NCI-H1417 (cell line): ENCODE results near the gene HJURP.
A peak's percentile ranks its signal among the peaks of the same experiment; 100 is the strongest.

ENCODE experiments used
- DNase-seq, 3 experiments: peaks; one replicate each; lab custom pipeline; 2025; lab: John Stamatoyannopoulos, UW

Gene HJURP

GRCh38 chr2:233814056-233814835, 40.1 kb downstream of the HJURP start:
- DNase-seq: peak in 1 of 3 experiments; percentile 5

DNA sequence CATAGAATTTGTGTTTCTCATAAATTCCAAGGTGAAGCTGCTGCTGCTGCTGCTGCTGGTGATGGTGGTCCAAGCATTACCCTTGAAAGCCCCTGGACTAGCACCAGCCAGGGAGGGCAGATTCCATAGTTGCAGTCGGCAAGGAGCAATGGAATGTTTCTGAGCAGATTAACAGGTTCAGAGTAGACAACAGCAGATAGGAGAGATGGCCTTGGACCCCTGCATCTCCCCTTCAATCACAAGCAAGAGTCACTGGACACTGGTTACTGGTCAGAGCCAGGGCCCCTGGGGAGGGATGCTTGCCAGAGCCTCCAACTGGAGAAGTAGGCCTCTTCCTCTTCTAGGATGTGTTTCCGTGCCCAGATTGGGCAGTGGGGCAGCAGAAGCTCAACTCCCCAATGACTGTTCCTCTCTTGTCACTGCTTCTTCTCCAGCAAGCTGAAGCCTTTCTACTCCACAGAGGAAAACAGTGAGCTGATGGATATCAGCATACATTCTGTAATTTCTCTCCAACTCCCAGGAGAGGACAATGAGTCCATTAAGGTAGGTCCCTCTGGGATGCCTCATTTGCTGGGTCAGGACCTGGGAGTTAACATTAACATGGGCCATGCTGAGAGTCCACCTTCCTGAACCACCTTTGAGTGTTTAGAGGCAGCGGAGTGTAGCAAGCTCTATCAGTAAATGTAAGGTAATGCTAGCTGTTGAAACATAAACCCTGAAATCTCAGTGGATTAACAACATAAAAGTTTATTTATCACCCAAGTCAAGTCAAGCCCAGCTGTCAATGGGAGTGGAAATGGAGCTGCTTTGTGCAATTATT, 40.9 kb downstream of the HJURP start:
- DNase-seq: no peak

- DNase-seq: no peak
Measured at GRCh38 chr2:233811732-233812131, 42.6 kb downstream of the HJURP start.

GRCh38 chr2:233811087-233811486, 43.2 kb downstream of the HJURP start:
- no peak for DNase-seq

DNA sequence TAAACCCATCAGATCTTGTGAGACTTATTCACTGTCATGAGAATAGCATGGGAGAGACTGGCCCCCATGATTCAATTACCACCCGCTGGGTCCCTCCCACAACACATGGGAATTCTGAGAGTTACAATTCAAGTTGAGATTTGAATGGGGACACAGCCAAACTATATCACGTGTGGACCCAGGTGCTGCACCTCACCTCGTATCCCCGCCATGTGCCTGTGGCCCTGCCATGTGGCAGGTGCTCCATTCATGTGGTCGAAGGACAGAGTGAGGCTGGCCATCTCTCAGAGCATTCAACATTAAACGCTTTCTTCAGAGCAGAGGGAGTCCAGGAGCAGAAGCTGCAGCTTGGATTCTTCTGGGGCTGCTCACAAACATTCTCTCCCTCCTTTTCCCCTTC, 44.0 kb downstream of the HJURP start:
- DNase-seq: no peak

GRCh38 chr2:233807966-233808935, 46.1 kb downstream of the HJURP start:
- DNase-seq: no peak

- DNase-seq: no peak
Measured at GRCh38 chr2:233807215-233807865, 47.0 kb downstream of the HJURP start.

GRCh38 chr2:233803994-233804393, 50.3 kb downstream of the HJURP start:
- no peak for DNase-seq

DNA sequence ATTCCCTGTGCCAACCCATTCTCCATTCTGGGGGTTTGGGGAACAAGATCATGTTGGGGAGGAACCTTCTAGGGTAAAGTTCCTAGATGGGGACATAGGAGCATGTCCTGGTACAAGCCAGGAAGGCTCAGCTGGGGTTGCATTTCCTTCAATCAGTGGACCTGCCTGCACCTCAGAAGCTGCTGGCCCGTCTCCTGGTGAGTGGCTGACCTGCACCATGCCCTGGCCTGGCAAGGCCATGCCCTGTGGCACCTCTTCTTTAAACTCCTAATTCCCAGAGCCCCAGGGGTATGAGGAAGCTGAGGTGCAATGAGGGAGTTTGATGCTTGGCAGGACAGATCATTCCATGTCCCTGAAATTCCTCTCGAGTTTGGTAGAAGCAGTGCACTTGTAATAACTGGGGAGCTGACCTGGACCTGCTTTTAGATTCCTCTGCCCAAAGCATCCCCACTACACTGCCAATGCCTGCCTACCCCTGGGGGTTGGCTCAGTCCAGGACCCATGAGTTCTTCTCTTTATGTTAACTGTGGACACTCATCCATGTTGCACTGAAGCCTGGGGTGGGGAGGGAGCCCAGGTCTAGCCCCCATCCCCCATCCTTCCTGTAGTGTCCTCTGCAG, 50.9 kb downstream of the HJURP start:
- no peak for DNase-seq

GRCh38 chr2:233802132-233802815, 52.1 kb downstream of the HJURP start:
- DNase-seq: no peak

DNA sequence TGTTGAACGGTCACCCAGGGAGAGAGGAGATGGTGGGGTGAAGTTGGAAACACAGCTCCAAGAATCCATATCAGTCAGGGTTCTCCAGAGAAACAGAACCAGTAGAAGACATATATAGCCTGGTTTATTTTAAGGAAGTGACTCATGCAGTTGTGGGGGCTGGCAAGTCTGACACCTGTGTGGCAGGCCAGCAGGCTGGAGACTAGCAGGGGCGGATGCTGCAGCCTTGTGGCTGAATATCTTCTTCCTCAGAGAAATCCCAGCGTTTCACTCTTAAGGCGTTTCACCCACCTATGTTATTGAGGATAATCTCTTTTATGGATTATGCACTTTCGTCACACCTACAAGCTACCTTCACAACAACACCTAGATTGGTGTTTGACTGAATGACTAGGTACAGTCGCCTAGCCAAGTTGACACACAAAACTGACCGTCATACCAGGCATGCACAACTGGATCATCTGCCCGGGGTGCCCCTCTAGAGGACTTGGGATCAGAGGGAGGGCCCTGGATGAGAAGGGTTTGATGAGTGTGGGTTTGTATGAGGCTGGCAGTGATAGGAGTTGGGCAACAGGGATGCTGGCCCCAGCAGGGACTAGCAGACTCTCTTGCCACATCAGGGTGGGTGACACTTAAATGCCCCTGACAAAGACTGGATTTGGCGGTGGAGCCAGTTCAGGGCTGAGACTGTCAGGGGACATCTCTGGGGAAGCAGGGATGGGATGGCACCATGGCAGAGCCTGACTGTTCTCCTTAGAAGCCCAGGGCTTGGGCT, 52.8 kb downstream of the HJURP start:
- DNase-seq: no peak

DNA sequence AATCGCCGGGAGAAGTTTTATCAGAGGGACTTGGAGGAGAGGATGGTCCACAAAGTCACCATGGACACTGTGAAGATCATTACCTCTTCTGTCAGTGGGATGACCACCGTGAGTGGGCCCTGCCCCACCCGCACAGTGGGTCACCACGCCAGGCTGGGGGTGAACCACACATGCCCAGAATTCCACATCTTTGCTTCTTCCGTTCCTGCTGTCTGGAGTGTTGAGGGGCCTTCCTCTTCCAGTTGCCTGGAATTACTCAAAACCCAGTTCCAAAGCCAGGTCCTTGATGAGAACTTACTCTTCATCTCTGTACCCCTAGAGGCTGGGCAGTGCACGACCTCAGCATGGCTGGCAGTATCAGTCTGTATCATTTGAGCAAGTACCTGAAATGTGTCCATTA, 54.1 kb downstream of the HJURP start:
- DNase-seq: no peak

- DNase-seq: no peak
Measured at GRCh38 chr2:233799716-233800115, 54.6 kb downstream of the HJURP start.

DNA sequence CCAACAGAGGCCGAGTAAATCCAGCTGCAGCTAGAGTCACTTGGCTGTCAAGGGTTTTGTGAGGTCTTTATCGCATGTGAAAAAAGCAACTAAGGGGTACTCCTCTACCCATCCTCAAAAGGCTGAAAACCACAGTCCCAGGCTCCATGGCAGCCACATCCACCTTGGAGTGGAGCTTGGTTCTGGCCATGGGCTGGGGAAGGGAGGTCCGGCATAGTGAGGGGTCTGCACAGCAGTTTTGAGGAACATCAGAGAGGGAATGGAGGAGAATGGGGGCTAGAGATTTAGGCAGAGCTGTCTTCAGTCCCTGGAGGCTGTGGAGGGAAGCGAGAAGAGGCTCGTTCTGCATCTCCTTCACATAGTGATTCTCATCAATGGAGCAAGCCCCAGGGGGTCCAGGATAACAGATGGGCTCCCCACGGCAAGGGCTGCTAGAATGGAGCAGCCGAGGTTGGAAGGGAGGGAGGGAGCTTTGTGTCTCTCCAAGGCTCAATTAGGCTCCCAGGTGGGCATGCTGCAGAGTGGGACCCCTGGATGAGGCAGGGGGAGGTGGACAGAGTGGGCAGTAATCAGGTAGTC, 55.2 kb downstream of the HJURP start:
- DNase-seq: no peak

GRCh38 chr2:233798335-233799086, 55.8 kb downstream of the HJURP start:
- DNase-seq: no peak

DNA sequence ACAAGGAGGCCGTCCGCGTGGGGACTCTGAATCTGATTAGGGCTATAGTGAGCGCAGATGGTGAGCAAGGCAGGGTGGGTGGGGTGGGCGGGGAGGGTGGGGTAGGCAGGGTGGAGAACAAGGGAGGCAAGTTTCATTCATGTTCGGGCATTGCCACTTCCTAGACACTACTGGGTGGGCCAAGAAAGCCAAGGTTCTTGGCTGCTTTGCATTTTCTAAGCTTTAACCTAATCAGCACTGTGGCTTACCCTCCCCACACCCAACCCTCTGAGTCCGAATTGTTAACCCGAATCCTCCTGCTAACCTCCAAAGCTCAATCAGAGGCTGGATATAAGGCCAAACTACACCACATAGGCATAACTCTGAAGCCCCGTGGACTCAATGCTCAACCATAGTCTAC, 58.1 kb downstream of the HJURP start:
- no peak for DNase-seq

DNA sequence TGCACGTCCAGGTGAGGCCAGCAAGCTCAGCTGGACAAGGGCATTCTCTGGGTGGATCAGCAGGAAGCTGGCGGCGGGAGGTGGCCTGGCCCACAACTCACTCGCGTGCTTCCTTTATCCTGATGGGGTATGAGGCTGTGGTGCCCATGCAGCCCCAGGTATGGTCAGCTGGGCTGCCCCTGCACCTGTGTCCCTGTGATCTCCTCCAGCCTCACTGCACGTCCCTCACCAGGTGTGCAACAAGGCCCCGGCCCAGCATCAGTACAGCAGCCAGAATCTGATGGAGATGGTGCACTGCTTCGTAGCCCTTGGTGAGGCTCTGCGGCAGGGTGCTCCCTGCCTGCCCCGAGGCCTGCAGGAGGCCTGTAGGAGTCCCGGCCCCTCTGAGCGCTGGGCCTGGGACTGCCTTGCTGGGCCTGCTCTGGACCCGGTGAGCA, 58.6 kb downstream of the HJURP start:
- DNase-seq: no peak

- DNase-seq: no peak
Measured at GRCh38 chr2:233794128-233794658, 60.1 kb downstream of the HJURP start.
